ENCODE measurements around the gene SAP130. TPM values are rescaled to one million over a fixed set of nuclear protein-coding genes. Genes with fewer than 3 reads are reported as not detected.

The SAP130 gene
- total RNA-seq, 1 experiment from 2014 or later: 10.5 TPM

DNA sequence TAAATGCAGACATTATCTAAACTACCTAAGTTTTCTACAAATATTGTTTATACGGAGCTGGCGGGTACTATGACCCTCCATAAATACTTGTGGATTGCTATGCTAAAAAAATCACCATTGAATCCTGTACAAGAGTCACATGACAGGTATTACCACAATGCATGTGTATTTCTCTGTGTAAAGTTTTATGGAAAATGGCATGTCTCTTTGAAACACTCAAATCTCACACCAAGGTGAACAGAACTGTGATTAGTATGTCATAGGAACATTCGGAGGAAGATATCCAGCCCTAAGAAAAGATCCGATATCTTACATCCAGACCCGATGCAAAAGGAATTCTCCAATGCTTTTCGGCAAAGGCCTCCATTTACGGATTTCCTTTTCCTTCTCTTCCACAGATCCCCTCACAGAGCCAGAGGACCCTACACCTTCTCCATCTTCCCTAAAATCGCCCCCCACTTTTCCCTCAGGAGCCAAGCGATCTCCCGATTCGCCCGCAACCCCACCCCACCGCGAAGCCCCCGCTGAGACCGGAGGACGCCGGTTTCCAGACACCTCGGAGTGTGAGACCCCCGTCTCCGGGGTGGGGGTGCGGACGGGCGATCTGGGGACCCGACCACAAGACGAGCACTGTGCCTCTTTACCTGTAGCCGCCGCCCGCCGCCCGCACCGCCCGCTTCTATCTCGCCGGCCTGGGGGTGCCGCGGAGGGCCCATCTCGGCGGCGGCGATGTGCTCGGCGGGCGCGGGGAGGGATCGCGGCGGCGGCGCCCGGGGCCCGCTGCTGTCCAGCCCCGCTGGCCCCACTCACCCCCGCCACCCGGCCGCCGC, 1.2 kb downstream of the SAP130 start:
- peak; percentile 13 for DNase-seq (ENCODE audit: low spot score)

DNA sequence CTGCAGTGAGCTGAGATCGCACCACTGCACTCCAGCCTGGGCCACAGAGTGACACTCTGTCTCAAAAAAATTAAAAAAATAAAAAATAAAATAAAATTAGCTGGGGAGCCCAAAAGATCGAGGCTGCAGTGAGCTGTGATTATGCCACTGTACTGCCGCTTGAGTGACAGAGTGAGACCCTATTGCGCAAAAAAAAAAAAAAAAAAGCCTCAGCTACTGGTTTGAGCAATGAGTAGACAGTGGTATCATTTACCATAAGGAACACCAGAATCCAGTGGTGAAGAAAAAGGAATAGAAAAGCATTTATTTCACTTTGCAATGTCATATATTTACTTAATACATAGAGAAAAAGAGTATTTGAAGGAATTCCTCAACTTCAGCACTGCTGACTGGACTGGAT, 3.0 kb downstream of the SAP130 start:
- no peak for DNase-seq (ENCODE audit: low spot score)

DNA sequence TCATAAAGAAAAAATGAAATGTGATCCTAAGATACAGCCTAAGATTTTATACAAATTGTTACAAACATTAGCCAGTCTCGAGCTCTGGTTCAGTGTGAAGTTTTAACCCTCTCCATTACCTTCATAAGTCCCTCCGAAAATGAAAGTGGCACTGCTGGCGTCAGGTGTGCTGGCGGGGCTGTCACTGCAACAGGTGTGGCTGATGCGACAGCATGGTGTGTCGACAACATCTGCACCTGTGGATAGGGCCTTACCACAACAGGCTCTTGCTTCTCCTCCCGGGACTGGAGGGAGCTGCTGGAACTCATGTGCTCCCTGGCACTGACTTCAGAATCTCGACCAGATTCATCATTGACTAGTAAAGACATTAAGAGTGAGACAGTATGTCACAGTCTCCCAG, 10.3 kb downstream of the SAP130 start:
- DNase-seq (ENCODE audit: low spot score): no peak

DNA sequence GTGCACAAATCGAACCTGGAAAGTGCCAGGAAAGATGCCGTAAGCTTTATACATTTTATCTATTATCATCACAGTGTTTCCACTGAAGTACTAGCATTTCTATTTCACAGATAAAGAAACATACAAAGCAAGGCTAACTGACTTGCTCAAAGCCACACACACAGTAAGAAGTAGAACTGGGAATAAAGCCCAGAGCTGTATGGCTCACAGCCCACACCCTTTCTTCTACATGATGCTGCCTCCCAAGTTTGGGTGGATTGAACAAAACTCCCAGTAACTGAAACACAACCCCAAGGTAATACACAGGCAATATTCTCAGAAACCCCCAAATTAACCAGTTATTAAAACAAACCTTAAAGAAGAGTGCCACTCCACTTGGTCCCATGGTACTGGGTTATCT, 11.2 kb downstream of the SAP130 start:
- no peak for DNase-seq (ENCODE audit: low spot score)

DNA sequence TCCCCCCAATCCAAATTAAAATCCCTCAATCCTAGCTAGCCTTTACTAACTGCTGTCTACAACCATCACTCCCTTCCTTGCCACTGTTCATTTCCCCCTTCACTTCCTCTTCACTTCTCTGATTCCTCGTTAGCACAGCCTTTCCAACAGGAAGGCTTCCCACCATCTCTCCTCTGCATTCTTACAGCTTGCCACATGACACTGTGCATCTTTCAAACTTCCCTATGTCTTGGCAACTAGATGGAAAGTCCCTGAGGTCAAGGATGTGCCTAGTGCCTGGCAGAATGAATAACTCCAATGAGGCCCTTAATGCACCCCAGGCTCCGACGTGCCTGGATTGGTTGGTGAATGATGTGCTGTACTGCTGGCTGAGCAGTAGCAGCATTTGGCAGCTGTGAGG, 15.2 kb downstream of the SAP130 start:
- no peak for DNase-seq (ENCODE audit: low spot score)

DNA sequence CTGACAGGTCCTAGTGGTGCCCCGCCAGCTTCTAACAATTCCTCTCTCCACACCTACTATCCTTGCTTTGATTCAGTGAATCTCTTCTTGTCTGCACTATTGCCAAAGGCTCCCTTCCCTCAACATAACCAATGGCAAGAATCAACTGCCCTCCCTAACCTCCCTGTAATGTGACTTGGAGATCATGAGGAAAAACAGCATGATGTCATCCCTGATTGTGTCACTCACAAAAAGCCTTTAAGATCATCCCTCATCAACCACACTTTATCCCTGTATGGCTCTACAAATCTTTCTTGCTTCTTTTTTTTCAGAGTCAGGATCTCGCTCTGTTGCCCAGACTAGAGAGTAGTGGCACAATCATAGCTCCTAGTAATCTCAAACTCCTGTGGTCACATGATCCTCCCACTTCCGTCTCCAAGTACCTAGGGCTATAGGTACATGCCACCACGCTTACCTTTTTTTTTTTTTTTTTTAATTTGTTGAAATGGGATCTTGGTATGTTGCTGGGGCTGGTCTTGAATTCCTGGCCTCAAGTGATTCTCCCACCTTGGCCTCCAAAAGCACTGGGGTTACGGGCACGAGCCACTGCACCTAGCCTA, 19.7 kb downstream of the SAP130 start:
- DNase-seq (ENCODE audit: low spot score): no peak

DNA sequence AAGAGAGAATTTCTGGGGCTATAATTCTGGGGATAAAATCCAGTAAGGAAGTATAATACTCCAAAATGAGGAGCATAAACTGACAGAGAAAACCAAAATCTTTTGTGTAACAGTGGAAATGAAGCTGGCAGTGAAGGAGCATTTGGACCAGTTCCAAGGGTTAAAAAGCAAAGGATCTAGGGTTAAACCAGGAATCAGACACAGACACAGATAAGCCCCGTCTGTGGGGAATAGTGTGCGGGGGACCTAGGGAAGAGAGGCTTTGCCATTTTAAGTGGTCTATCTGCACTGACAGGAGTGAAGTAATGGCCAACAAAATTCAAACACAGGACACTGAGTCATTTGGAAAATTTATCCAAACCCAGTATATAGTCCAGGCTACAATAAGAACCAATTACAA, 23.4 kb downstream of the SAP130 start:
- no peak for DNase-seq (ENCODE audit: low spot score)

DNA sequence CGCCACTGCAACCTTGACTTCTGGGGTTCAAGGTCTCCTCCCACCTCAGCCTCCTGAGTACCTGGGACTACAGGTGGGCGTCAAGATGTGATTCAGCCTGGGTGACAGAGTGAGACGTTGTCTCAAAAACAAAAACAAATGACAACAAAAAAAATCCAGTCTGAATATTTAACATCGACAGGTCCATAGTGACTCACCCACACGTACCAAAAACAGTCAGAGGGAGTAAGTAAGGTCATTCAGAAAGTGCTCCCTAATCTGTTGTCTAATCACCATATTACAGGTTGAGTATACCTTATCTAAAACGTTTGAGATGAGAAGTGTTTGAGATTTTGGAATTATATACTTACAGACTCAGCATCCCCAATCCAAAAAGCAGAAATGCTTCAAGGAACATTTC, 24.4 kb downstream of the SAP130 start:
- DNase-seq (ENCODE audit: low spot score): no peak

DNA sequence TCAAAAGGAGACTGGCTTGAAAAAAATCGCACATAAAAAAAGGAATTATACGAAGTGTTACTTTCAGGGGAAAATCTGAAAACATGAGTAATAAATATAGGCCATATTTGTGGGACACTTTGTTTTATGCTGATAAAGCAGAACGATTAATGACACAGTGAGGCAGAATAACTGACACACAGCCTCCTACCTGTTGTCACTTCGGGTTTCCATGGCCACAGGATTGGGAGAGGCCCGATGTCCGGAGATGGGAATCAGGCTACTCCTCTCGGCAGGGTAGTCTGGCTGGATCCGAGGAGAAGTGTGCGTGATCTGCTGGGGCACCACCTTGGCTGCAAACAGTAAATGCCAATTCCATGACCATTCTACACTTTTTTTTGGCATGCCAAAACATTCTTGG, 31.7 kb downstream of the SAP130 start:
- no peak for DNase-seq (ENCODE audit: low spot score)

DNA sequence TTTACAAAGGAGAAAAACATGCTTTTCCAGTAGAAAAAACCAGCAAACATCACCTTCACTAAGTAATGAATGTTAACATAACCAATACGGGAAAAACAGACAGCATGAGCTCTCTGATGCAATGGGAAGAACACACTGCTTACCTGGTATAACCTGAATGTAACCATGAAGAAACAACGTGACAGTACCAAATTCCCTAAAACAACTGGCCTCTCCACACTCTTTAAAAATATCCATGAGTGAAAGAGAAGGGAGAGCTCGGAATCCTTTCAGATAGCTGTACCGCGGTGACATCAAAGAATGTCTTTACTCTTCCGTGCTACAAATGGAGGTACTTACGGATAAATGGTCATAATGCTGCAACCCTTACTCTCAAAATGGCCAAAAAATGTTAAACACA, 32.1 kb downstream of the SAP130 start:
- DNase-seq (ENCODE audit: low spot score): no peak

DNA sequence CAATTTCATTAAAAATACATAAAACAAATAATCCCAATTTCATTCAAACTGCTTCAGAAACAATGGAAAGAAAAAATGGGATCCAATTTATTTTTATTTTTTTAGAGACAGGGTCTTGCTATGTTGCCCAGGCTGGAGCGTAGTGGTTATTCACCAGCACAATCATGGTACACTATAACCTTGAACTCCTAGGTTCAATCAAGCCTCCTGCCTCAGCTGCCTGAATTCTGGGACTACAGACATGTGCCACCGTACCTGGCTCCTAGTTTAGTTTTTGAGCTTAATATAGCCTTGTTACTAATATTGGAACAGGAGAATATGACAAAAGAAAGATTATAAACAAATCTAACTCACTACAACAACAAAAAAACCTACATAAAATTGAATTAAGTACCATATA, 34.2 kb downstream of the SAP130 start:
- no peak for DNase-seq (ENCODE audit: low spot score)

DNA sequence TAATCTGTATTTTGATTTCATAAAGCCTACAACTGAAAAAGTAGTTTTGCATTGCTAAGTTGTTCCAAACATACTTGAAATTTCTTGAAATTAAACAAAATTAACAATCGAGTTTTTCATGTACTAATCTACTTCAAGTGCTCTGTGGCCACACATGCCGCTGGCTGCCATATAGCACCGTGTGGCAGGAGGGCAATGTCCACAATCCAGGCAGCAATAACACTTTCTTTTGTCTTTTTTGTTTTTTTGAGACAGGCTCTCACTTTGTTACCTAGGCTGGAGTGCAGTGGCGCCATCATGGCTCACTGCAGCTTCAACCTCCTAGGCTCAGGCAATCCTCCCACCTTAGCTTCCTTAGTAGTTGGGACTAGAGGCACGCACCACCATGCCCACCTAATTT, 36.1 kb downstream of the SAP130 start:
- no peak for DNase-seq (ENCODE audit: low spot score)

DNA sequence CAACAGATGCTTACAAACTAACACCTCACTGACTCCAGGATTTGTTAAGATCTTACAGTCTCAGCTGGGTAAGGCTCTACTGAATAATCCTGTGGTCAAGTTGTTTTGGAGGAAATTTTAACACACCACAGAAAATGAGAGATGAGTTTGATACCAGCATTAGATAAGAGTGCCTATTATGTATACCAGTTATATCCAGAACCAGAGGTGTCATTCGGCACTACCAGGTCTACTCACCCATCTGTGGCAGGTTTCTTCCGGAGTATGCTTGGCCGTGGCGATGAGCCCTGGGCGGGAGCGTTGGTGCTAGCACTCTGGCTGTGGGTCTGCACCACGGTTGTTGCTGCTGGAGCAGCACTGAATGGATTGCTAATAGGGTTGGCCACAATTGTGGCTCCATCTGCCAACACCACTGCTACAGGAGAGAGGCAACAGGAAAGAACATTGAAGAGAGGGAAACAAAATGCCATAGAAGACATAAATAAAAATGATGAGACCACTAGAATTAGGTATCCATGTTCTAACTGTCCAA, 41.2 kb downstream of the SAP130 start:
- DNase-seq (ENCODE audit: low spot score): no peak

DNA sequence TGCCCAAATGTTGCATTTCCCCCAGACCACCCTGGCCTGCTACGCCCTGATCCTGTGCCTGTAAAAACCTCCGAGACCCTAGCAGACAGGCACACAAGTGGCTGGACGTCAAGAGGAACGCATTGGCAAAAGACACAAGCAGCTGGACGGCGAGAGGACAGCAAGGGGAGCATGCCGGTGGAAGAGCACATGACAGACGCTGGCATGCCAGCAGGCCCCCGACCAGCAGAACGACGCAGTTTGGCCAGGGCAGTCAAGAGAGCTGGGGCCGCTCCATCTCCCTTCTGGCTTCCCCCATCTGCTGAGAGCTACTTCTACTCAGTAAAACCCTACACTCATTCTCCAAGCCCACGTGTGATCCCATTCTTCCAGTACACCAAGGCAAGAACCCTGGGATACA, 42.1 kb downstream of the SAP130 start:
- no peak for DNase-seq (ENCODE audit: low spot score)

DNA sequence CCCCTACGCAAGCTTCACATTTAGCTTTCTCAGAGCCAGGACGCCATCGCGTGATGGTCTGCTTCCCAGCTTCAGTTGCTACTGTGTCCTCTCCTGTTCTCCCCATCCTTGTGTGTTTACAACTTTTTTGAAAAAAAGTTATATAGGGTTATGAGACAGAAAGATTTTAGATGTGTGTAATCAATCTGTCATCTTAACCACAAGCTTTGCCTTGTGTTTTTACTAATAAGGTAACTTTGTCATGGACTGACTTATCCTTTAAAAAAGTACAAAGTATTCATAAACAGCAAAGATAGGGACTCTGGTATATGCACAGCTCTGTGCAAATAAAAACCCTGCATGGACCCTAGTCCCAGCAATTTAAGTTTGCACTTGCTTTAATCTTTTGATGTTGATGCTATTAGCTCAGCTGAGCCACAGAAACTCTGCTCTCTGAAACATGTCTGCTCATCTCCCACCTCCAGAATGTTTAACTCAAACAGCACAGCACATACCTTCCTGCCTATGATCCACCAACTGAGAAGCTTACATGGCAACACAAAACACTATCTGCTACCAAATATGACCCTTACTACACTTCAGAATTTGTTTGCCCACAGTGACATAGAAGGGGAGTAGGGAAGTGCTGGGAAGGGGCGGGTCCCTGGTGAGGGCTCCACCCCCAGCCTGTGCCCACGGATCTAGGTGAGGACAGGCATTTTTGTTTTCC, 42.7 kb downstream of the SAP130 start:
- DNase-seq (ENCODE audit: low spot score): no peak

DNA sequence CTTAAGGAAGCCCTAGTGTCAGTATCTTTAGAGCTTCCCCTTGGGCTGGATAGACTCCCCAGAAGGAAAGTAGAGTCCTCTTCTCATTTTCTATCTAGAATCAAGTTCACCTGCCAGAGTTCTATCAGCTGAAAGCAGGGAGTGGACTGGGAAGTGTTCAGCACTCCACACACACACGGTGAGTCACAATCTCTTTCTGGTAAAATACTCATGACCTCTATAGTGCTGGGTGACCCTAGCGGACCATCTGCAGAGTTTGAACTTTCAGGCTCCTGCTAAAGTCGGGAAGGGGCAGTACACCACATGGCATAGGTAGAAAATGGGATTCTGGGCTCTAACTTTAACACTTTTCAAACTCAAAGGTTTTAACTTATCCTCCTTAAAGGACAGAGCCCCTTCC, 43.3 kb downstream of the SAP130 start:
- DNase-seq (ENCODE audit: low spot score): no peak

DNA sequence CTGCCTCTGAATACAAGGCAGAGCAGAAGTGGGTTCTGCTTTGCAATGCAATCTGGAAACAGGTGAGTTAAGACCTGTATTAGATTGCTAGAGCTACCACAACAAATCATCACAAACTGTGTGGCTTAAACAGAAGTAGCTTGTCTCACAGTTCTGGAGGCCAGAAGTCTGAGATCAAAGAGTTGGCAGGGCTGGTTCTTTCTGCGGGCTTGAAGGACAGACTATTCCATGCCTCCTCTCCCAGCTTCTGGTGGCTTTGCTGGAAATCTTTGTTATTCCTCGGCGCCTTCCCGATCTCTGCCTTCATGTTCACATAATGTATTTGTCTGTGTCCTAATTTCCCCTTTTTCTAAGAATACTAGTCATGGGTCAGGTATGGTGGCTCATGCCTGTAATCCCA, 58.4 kb downstream of the SAP130 start:
- DNase-seq (ENCODE audit: low spot score): no peak

DNA sequence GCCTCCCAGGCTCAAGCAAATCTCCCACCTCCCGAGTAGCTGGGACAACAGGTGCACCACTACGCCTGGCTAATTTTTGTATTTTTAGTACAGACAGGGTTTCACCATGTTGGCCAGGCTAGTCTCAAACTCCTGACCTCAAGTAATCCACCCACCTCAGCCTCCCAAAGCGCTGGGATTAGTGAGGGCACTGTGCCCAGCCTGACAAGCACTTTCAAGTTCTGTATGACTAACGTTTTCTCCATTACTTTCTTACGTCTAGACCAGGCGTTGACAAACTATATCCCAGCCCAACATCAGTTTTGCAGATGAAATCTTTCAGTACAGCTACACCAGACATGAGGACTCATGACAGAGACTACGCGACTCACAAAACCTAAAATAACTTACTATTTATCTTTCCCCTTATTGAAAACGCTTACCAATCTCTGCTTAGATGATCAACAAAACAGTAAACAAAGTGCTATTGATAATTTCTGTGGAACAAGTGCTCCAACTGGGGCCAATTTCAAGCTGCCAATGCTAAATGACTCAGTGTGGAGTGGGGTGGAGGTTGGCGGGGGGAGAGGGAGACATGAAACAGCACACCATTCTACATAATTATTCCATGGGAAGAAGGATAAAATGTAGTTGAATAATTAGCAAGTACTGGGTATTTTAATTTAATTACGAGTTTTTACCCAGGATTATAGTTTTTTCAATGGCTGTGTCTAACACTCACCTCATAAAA, 59.1 kb downstream of the SAP130 start:
- no peak for DNase-seq (ENCODE audit: low spot score)

DNA sequence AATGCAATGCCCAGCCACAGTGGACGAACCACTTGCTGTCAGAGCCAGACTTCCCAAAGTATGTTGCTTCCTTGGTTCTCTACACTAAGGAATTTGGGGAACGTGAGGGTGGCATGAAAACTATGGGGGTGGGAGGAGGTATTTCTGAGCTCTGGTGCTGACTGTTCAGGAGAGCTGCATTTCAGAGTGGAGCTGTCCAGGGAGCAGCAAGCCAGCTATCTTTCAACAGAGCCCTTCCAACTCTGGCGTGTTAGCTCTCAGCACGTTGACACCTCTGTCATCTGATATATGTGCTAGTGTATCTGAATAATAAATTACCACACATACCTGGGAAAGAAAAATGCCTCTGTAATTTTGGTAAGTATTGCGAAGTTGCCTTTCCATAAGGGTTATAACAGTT, 66.1 kb downstream of the SAP130 start:
- DNase-seq (ENCODE audit: low spot score): no peak

DNA sequence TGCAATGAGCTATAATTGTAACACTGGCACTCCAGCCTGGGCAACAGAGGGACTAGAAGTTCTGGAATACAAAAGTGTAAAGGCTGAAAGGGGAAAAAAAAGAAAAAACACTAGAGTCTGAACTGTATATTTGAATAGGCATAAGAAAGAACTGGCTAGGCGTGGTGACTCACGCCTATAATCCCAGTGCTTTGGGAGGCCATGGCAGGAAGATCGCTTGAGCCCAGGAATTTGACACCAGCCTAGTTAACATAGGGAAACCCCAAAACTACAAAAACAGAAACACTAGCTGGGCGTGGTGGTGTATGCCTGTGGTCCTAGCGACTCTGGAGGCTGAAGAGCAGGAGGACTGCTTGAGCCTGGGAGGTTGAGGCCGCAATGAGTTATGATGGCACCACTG, 70.6 kb downstream of the SAP130 start:
- DNase-seq (ENCODE audit: low spot score): no peak

DNA sequence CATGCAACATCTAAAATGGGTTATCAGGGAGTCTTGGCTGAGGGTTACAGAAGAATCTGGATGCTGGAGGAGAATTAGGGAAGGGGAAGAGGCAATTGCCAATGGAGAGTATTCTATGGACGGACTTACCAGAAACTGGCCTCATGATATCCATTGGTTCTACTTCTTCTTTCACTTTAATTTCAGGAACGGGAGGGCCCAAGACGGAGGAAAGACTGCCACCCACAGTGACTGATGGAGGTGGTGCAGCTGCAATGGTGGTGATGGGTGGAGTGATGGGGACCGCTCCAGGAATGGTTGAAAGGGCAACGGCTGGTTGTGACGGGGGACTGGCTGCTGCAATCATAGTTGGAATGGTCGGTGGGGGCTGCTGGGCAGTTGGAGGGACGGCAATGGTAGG, 73.0 kb downstream of the SAP130 start:
- no peak for DNase-seq (ENCODE audit: low spot score)

DNA sequence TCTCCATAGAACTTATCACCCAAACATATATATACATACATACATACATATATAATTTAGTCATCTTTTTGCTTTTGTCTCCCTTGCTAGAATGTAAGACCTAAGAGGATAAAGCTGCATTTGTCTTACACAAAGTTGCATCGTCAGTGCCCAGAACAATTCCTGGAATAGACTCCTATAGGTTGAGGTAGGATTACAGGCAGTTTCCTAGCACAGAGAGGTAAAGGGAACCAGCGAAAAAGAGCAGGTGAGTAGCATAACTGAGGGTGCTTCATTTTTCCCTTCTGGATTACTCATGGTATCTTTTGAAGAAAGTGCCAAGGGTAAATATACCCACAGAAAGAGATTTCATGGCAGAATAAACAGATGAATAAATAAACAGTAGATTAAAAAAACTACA, 74.0 kb downstream of the SAP130 start:
- no peak for DNase-seq (ENCODE audit: low spot score)

Measured in HT-29 (cell line).